K562 (cell line): Measurements from ENCODE around the gene CAPRIN2. TPM values are rescaled to one million over a fixed set of nuclear protein-coding genes. Genes with fewer than 3 reads are reported as not detected.

ENCODE experiments used
- ATAC-seq: fragments of 200-7000 bp; cut with Tn5 transposase; 3 replicates; pipeline ENCODE4 v1.9.1; 2020; ENCODE audit warnings: moderate library complexity
- BruUV-seq: library from RNA; stranded (reverse); fragments of 400-500 nt; replicated peaks from 2 replicates; lab custom pipeline; 2021; lab: Mats Ljungman, UMichigan
- CTCF ChIA-PET: fragments of 300-600 bp; formaldehyde crosslinking; extraction: SDS; loops from one replicate; lab custom pipeline; 2021; ENCODE audit warnings: low intra/inter-chr PET ratio; lab: Yijun Ruan, JAX
- POLR2A ChIA-PET: fragments of 300-600, 350-650 bp; sonication (Branson Sonifier 250); formaldehyde crosslinking; extraction: SDS; loops from one replicate; lab custom pipeline; 2021; ENCODE audit warnings: antibody characterized with exemption, inconsistent platforms; lab: Yijun Ruan, JAX
- DNase-seq, 4 experiments: peaks; one replicate each; pipeline versions ENCODE4 v3.0.0 to v3.0.0-alpha.2; 2011 to 2018; ENCODE audit warnings: low spot score in 3 of 4, mixed read lengths in 3 of 4; ENCODE audit errors: extremely low read depth in 1 of 4
- FAIRE-seq: peaks from 2 replicates; lab custom pipeline; 2011; peaks lifted over from hg19 to GRCh38; lab: Jason Lieb, UNC
- H2AFZ ChIP-seq: 2 replicates; pipeline ENCODE4 v1.6.0; 2011; ENCODE audit warnings: low read depth, low read length, control low read depth, inconsistent platforms
- H3K27ac ChIP-seq: fragments of 200-600 bp; 3 replicates; pipeline ENCODE4 v1.8.0; 2011; ENCODE audit warnings: low read depth, mild to moderate bottlenecking, control low read depth, inconsistent platforms, low read length, moderate library complexity, mixed read lengths; ENCODE audit errors: extremely low read depth
- H3K27me3 ChIP-seq, 2 experiments: fragments of 300-600 bp in 1 of 2; 2 replicates in 1 of 2; 3 replicates in 1 of 2; pipeline versions ENCODE4 v1.6.0 to v1.8.0; 2011; ENCODE audit warnings: inconsistent platforms in 2 of 2, low read length in 2 of 2, mild to moderate bottlenecking in 1 of 2, mixed read lengths in 1 of 2, moderate library complexity in 1 of 2; ENCODE audit not compliant: control insufficient read depth in 2 of 2, insufficient read depth in 2 of 2
- H3K36me3 ChIP-seq: fragments of 300-600 bp; 3 replicates; pipeline ENCODE4 v1.8.0; 2011; ENCODE audit warnings: mild to moderate bottlenecking, low read length, inconsistent platforms; ENCODE audit not compliant: control insufficient read depth, insufficient read depth
- H3K4me1 ChIP-seq, 2 experiments: fragments of 200-600 bp in 1 of 2; replicated peaks in 1 of 2; 2 replicates in 1 of 2; 3 replicates in 1 of 2; pipeline versions ENCODE4 v1.5.1 to v1.8.0; 2011; ENCODE audit warnings: inconsistent platforms in 2 of 2, low read length in 2 of 2, mild to moderate bottlenecking in 1 of 2, mixed read lengths in 1 of 2, moderate library complexity in 1 of 2; ENCODE audit not compliant: control insufficient read depth in 2 of 2, insufficient read depth in 2 of 2
- H3K4me2 ChIP-seq: 2 replicates; pipeline ENCODE4 v1.6.1; 2011; ENCODE audit warnings: low read length, control low read depth, inconsistent platforms, mixed read lengths; ENCODE audit not compliant: insufficient read depth
- H3K4me3 ChIP-seq: fragments of 200-600 bp; sonication (generic), shearing (Covaris generic); 2 replicates; pipeline ENCODE4 v1.5.1; 2016; ENCODE audit warnings: control low read depth, inconsistent platforms
- H3K79me2 ChIP-seq: fragments of 200-600 bp; 3 replicates; pipeline ENCODE4 v1.8.0; 2011; ENCODE audit warnings: low read length, inconsistent platforms; ENCODE audit not compliant: control insufficient read depth, insufficient read depth
- H3K9ac ChIP-seq, 2 experiments: 2 replicates each; pipeline versions ENCODE4 v1.6.0 to v1.6.1; 2011; ENCODE audit warnings: low read depth in 2 of 2, low read length in 2 of 2, control low read depth in 1 of 2, inconsistent platforms in 1 of 2, mild to moderate bottlenecking in 1 of 2, mixed read lengths in 1 of 2; ENCODE audit not compliant: insufficient read depth in 1 of 2
- H3K9me1 ChIP-seq: one replicate; pipeline ENCODE4 v1.6.0; 2011; ENCODE audit warnings: inconsistent platforms, mild to moderate bottlenecking, low read length, moderate library complexity; ENCODE audit not compliant: control insufficient read depth, insufficient read depth
- H3K9me3 ChIP-seq: replicated peaks from 2 replicates; pipeline ENCODE4 v1.5.1; 2011; ENCODE audit warnings: low read depth, low read length, inconsistent platforms; ENCODE audit not compliant: control insufficient read depth, insufficient read depth
- H4K20me1 ChIP-seq: replicated peaks from 2 replicates; pipeline ENCODE4 v1.6.1; 2011; ENCODE audit warnings: low read length, inconsistent platforms, mixed read lengths; ENCODE audit not compliant: control insufficient read depth, insufficient read depth
- CBFB ChIP-seq: sonication (generic); formaldehyde crosslinking; IDR thresholded peaks from 2 replicates; pipeline ENCODE4 v1.4.0; 2020; ENCODE audit warnings: mild to moderate bottlenecking, missing genetic modification reagents
- CXXC5 ChIP-seq: fragments of 250-450 bp; sonication (Bioruptor Pico); IDR thresholded peaks from 2 replicates; pipeline ENCODE4 v1.8.0; 2022; ENCODE audit warnings: inconsistent platforms, mild to moderate bottlenecking, moderate library complexity
- EP400 ChIP-seq: fragments of 450-650 bp; IDR thresholded peaks from 2 replicates; pipeline ENCODE4 v1.6.1; 2017; ENCODE audit warnings: antibody characterized with exemption, mild to moderate bottlenecking, moderate library complexity
- HDAC2 ChIP-seq: fragments of 450-650 bp; IDR thresholded peaks from 2 replicates; pipeline ENCODE4 v1.6.1; 2016; ENCODE audit warnings: mild to moderate bottlenecking
- POU5F1 ChIP-seq: fragments of 150-350 bp; IDR thresholded peaks from 2 replicates; pipeline ENCODE4 v1.6.1; 2014; ENCODE audit warnings: borderline replicate concordance, low read length, low read depth, mild to moderate bottlenecking; ENCODE audit not compliant: partially characterized antibody
- SMAD1 ChIP-seq: fragments of 150-350 bp; IDR thresholded peaks from 2 replicates; pipeline ENCODE4 v1.6.1; 2014; ENCODE audit warnings: low read length, low read depth; ENCODE audit not compliant: partially characterized antibody
- TAF15 ChIP-seq: fragments of 200-400 bp; formaldehyde crosslinking; IDR thresholded peaks from 2 replicates; pipeline ENCODE4 v1.6.1; 2017; ENCODE audit warnings: mild to moderate bottlenecking, low read depth, low read length, moderate library complexity
- ZNF133 ChIP-seq: fragments of 250-450 bp; sonication (Bioruptor Pico); IDR thresholded peaks from 2 replicates; pipeline ENCODE4 v1.4.0; 2020; ENCODE audit warnings: mild to moderate bottlenecking
- ZNF436 ChIP-seq: fragments of 250-450, 450-650 bp; sonication (Bioruptor Pico); formaldehyde crosslinking; IDR thresholded peaks from 2 replicates; pipeline ENCODE4 v1.7.0; 2020; ENCODE audit warnings: mild to moderate bottlenecking
- ZNF830 ChIP-seq: fragments of 250-450 bp; sonication (Bioruptor Pico); IDR thresholded peaks from 2 replicates; pipeline ENCODE4 v1.5.0; 2021; ENCODE audit warnings: mild to moderate bottlenecking
- WGBS: fragments of 100-300 bp; shearing (Covaris generic); methylation state at CpG from one replicate; pipeline ENCODE4 v1.1.6; 2016; ENCODE audit warnings: low coverage, mixed read lengths; ENCODE audit not compliant: insufficient coverage; ENCODE audit errors: missing lambda C conversion rate; 5-methylcytosine and 5-hydroxymethylcytosine counted together
- in situ Hi-C: fragments of 300-500 bp; cut with MboI; formaldehyde crosslinking; loops from 4 replicates; pipeline ENCODE4 v1.15.0; 2018; ENCODE audit warnings: inconsistent platforms, mixed read lengths
- intact Hi-C: fragments of 100-400 bp; cut with micrococcal nuclease; formaldehyde crosslinking; loops from 2 replicates; pipeline ENCODE4 v1.14.2; 2022
- polyA plus RNA-seq, 8 experiments: library from polyadenylated mRNA; depleted of rRNA in 4 of 8; stranded (reverse) in 5 of 8; unstranded in 3 of 8; fragments of >200 nt; fragmentation: Nextera tagmentation in 2 of 8; fragmentation: Illumina TruSeq in 1 of 8; extraction: Ambion mirVana in 2 of 8; extraction: Trizol in 1 of 8; gene quantifications; 2 replicates each; pipeline versions ENCODE4 v1.2.1 to v1.2.3, GENCODE V29; 2011 to 2014; ENCODE audit warnings: inconsistent platforms in 1 of 8, missing spikeins in 1 of 8
- total RNA-seq, 7 experiments: library from RNA; depleted of rRNA in 6 of 7; stranded (reverse); fragments of >200 nt in 6 of 7; fragmentation: Illumina TruSeq in 2 of 7; extraction: Trizol in 2 of 7; gene quantifications; 2 replicates each; pipeline versions ENCODE4 v1.2.1 to v1.2.3, GENCODE V29; 2011 to 2021; ENCODE audit warnings: low replicate concordance in 1 of 7
- TF ChIP-seq, protein P1 (sequence below): fragments of 450-650 bp; formaldehyde crosslinking; IDR thresholded peaks from 2 replicates; pipeline ENCODE4 v1.4.0; 2022; ENCODE audit warnings: missing genetic modification characterization

CAPRIN2 gene
- total and polyA plus RNA-seq, 9 of the 15 experiments (the other 6 are each of a cell fraction or from before 2014, with no cell fraction given): 2.3 to 14.5 (median 8.9) TPM

DNA sequence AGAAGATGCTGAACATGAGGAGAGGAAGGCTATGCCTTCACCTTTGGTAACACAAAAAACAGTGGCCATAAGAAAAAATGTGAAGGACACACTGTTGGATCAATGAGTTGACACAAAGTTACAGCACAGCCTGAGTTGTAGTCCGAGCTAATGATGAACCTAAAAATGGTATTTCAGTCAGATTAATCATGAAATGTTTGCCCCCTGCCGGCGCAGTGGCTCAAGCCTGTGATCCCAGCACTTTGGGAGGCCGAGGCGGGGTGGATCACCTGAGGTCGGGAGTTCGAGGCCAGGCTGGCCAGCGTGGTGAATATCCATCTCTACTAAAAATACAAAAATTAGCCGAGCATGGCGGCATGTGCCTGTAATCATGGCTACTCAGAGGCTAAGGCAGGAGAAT lies 1.3 kb upstream of the CAPRIN2 start:
- H3K27me3 ChIP-seq: no peaks in the 10 kb centered on the region
- CTCF ChIA-PET: no interaction called here
- no peak overlapping the region for H3K4me2 ChIP-seq
- 84% methylated on average over 7 of the region's 10 CpGs for WGBS
- H3K4me1 ChIP-seq: peaks cover 16 to 31% of the 10 kb centered on the region in 2 experiments; a peak in 3 of 5 replicates
- no peak for FAIRE-seq
- H3K9ac ChIP-seq: peak overlapping the region in 1 of 2 experiments; percentile 54; a peak in 1 of 4 replicates
- no peaks in the 10 kb centered on the region; the same call in 2 of the 3 replicates for H3K36me3 ChIP-seq
- no peak overlapping the region for H3K4me3 ChIP-seq
- no peak overlapping the region; the same call in 1 of the 2 replicates for H2AFZ ChIP-seq
- ATAC-seq: no peak
- no peaks in the 10 kb centered on the region for H3K9me1 ChIP-seq
- no TSS peak for BruUV-seq
- DNase-seq: peak in 1 of 4 experiments; percentile 16
- intact Hi-C loops (no loop called here), in situ Hi-C loops (no loop called here)
- H3K27ac ChIP-seq: no peak overlapping the region; the same call in 2 of the 3 replicates
- H3K79me2 ChIP-seq: peaks cover 12% of the 10 kb centered on the region; the same call in 1 of the 3 replicates
- H4K20me1 ChIP-seq: no peaks in the 10 kb centered on the region
- no peaks in the 10 kb centered on the region; the same call in 1 of the 2 replicates for H3K9me3 ChIP-seq
- POLR2A ChIA-PET: interaction anchor here (0.7 kb wide), 1 partner anchor 26 kb away, joined by 3 read pairs; no protein-coding TSS in a partner anchor
- TF ChIP-seq ZNF436 (no peak), SMAD1 (no peak), POU5F1 (no peak), CBFB (CRISPR knock-in tag) (no peak), TAF15 (no peak), ZNF830 (CRISPR knock-in tag) (no peak), HDAC2 (no peak), EP400 (no peak), CXXC5 (CRISPR knock-in tag) (no peak), ZNF133 (CRISPR knock-in tag) (no peak)
- TF ChIP-seq, protein P1, sequence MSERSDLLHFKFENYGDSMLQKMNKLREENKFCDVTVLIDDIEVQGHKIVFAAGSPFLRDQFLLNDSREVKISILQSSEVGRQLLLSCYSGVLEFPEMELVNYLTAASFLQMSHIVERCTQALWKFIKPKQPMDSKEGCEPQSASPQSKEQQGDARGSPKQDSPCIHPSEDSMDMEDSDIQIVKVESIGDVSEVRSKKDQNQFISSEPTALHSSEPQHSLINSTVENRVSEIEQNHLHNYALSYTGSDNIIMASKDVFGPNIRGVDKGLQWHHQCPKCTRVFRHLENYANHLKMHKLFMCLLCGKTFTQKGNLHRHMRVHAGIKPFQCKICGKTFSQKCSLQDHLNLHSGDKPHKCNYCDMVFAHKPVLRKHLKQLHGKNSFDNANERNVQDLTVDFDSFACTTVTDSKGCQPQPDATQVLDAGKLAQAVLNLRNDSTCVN (CRISPR knock-in tag): no peak
- TF ChIP-seq, all 486 proteins: peak for 0
